Activated B cell treated with CpG ODN at 0.5 μM for 24 hours (primary cell): Measurements from ENCODE around the gene MS4A12. TPM values are rescaled to one million over a fixed set of nuclear protein-coding genes. Genes with fewer than 3 reads are reported as not detected.
A peak's percentile ranks its signal among the peaks of the same experiment; 100 is the strongest.

ENCODE experiments used
- ATAC-seq: fragments of 200-7000 bp; cut with Tn5 transposase; one replicate; pipeline ENCODE4 v1.10.0; 2021; ENCODE audit warnings: low read depth, mild to moderate bottlenecking, moderate library complexity
- CTCF ChIA-PET: fragments of 350-600 bp; sonication (Branson Sonifier 250); formaldehyde crosslinking; loops from one replicate; lab custom pipeline; 2021; ENCODE audit warnings: antibody characterized with exemption; lab: Charles Lee
- POLR2A ChIA-PET: fragments of 350-600 bp; sonication (Branson Sonifier 250); formaldehyde crosslinking; loops from one replicate; lab custom pipeline; 2021; ENCODE audit warnings: antibody characterized with exemption; lab: Charles Lee
- DNase-seq: peaks from one replicate; pipeline ENCODE4 v3.0.0; 2022
- H3K27ac Mint-ChIP-seq: one replicate; pipeline ENCODE4 v1.8.0; 2020; ENCODE audit warnings: mixed read lengths
- H3K27me3 Mint-ChIP-seq: one replicate; pipeline ENCODE4 v1.8.0; 2021; ENCODE audit warnings: mixed read lengths
- H3K36me3 Mint-ChIP-seq: one replicate; pipeline ENCODE4 v1.8.0; 2021; ENCODE audit warnings: low read depth, mixed read lengths
- H3K4me1 Mint-ChIP-seq: one replicate; pipeline ENCODE4 v1.8.0; 2021; ENCODE audit warnings: mixed read lengths
- H3K4me3 Mint-ChIP-seq: one replicate; pipeline ENCODE4 v1.8.0; 2020; ENCODE audit warnings: mild to moderate bottlenecking, mixed read lengths
- H3K9me3 Mint-ChIP-seq: one replicate; pipeline ENCODE4 v1.8.0; 2020; ENCODE audit warnings: mixed read lengths
- intact Hi-C: fragments of 100-400 bp; cut with micrococcal nuclease; formaldehyde crosslinking; loops from one replicate; pipeline ENCODE4 v1.15.1; 2024
- total RNA-seq: library from RNA; stranded (reverse); gene quantifications from 2 replicates; pipeline ENCODE4 v1.2.3, GENCODE V29; 2022
- TF ChIP-seq, protein P1 (sequence below): fragments of 200-600 bp; IDR thresholded peaks from one replicate; pipeline ENCODE4 v1.8.0; 2022; ENCODE audit warnings: antibody characterized with exemption, mild to moderate bottlenecking

Gene MS4A12
- total RNA-seq, 1 donor from 2014 or later = not detected

DNA sequence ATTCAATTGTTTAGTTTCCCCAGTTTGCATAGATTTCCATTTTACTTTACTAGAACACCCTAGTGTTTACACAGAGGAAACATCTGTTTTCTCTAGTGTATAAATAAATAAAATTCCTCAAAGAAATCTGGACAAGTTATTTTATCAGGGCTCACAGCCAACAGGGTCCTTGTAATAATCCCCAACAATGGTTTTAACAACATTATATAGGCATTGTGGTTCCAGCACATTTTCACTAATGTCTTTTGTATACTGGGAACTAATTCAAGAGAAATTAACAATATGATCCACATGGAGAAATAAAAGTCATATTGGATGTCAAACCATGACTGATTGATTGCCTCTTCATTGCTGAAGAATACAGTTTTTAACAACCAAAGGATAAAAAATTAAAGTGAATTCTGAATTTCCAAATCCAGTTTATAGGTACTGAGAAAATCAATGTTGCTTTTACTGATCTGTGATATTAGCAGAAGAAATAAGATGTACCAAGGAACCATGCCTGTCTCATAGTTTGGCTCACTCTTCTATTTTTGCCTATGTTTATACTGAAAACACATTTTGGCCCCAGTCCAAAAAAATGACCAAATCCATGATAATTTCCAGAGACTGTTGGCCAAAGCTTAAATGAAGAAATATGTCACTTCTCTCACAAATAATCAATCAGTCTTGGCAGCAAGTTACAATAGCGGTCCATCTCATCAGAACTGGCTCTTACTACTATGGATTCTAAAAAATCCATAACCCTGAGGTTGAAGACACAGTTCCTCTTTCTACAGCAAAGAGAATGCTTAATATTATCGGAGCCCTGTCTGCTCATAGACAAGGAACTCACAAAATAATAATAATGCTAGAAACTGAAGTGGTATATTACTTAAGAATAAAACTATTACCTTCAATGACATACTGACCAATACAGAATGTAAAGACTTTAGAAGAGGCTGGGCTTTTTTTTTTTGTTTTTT, 21.2 kb downstream of the MS4A12 start:
- no peaks in the 10 kb centered on the region for H3K9me3 Mint-ChIP-seq
- ATAC-seq = no peak
- no peaks in the 10 kb centered on the region for H3K36me3 Mint-ChIP-seq
- no peak for DNase-seq
- TF ChIP-seq, protein P1, sequence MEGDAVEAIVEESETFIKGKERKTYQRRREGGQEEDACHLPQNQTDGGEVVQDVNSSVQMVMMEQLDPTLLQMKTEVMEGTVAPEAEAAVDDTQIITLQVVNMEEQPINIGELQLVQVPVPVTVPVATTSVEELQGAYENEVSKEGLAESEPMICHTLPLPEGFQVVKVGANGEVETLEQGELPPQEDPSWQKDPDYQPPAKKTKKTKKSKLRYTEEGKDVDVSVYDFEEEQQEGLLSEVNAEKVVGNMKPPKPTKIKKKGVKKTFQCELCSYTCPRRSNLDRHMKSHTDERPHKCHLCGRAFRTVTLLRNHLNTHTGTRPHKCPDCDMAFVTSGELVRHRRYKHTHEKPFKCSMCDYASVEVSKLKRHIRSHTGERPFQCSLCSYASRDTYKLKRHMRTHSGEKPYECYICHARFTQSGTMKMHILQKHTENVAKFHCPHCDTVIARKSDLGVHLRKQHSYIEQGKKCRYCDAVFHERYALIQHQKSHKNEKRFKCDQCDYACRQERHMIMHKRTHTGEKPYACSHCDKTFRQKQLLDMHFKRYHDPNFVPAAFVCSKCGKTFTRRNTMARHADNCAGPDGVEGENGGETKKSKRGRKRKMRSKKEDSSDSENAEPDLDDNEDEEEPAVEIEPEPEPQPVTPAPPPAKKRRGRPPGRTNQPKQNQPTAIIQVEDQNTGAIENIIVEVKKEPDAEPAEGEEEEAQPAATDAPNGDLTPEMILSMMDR = no peak
- intact Hi-C loops = loop anchor here (2.0 kb wide), 1 partner anchor 15 kb away; no protein-coding TSS in a partner anchor
- H3K4me1 Mint-ChIP-seq = peaks cover 14% of the 10 kb centered on the region
- H3K27me3 Mint-ChIP-seq = peaks cover 4% of the 10 kb centered on the region
- CTCF ChIA-PET = interaction anchor here (1.0 kb wide), 1 partner anchor 150 kb away, joined by 3 read pairs; no protein-coding TSS in a partner anchor
- H3K4me3 Mint-ChIP-seq = no peak overlapping the region
- no peak overlapping the region for H3K27ac Mint-ChIP-seq
- POLR2A ChIA-PET = interaction anchor here (0.6 to 0.7 kb wide), 2 partner anchors 37 to 343 kb away, joined by 5 to 9 read pairs; no protein-coding TSS in a partner anchor

DNA sequence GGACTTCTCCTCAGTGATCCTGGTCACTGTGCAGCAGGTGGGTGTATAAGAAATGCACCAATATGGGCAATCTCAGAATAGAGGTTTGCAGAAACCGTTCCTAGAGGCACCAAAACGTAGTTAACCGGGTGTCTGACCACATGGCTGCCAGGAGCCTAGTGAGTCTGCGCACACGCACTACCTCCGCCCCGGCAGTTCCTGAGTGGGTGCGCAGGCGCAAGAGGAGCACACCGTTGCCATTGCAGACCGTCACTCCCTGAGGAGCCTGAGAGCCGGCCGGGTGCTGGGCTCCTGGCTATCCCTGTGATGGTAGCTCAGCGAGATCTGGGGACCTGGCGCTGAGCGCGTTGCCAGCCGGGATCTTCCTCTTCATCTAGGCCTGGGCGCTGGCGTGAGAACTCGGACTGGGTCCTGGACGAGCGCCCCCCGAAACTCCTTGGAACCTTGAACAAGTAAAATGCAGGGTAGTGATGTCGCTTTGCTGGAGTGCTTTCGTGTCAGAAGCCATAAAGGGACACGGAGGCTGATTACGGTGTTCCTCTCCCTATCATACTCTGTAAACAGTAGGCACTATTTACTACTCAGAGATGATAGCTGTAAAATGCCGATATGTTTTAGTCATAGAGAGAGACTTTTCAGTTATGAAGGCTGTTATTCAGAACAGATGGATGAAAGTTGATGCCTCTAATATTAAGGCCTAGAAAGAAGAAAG, 22.7 kb downstream of the MS4A12 start, which contains the start of gene MS4A13:
TSS of gene MS4A13 (plus strand) at position 249 of the 712 bp plus-strand sequence. CDS start 2,692 bp downstream, outside the sequence.
- peaks cover 14% of the 10 kb centered on the region for H3K4me1 Mint-ChIP-seq
- no peak within 1 kb of the TSS for H3K27ac Mint-ChIP-seq
- no peaks in the 10 kb centered on the region for H3K36me3 Mint-ChIP-seq
- no peaks in the 10 kb centered on the region for H3K9me3 Mint-ChIP-seq
- ChIA-PET POLR2A (no interaction called here), CTCF (no interaction called here)
- ATAC-seq (no peak), DNase-seq (no peak)
- TF ChIP-seq, protein P1 = no peak
- no peak within 1 kb of the TSS for H3K4me3 Mint-ChIP-seq
- intact Hi-C loops = loop anchor here (2.0 kb wide), 1 partner anchor 16 kb away; no protein-coding TSS in a partner anchor
- peaks cover 5% of the 10 kb centered on the region for H3K27me3 Mint-ChIP-seq

DNA sequence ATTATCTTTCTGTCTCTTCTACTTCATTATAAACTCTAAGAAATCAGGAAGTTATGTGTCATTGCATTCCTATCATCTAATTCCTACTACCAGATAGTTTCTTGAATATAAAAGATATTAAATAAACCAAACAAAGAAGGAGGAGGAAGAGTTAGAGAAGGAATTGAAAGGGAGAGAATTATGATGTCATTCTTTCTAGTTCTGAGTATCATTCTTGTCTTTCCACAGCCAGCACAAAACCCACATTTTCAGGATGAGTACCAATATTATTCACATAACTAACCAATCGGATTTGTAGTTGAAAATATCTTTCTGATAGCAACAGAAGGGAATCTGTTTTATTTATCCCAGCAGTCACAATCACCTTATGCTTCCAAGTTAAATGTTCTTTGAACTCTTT, 35.9 kb downstream of the MS4A12 start:
- intact Hi-C loops = loop anchor here (5.0 kb wide), 1 partner anchor 44 kb away; no protein-coding TSS in a partner anchor
- Mint-ChIP-seq H3K27ac (no peak overlapping the region), H3K4me1 (peaks cover 14% of the 10 kb centered on the region), H3K9me3 (no peaks in the 10 kb centered on the region), H3K27me3 (no peaks in the 10 kb centered on the region), H3K36me3 (no peaks in the 10 kb centered on the region), H3K4me3 (no peak overlapping the region)
- no peak for DNase-seq
- no peak for ATAC-seq
- POLR2A ChIA-PET = interaction anchor here (0.7 to 1.1 kb wide), 2 partner anchors 10 to 45 kb away, joined by 3 to 6 read pairs; no protein-coding TSS in a partner anchor
- CTCF ChIA-PET = interaction anchor here (0.6 kb wide), 1 partner anchor 57 kb away, joined by 3 read pairs; no protein-coding TSS in a partner anchor
- TF ChIP-seq, protein P1 = no peak

DNA sequence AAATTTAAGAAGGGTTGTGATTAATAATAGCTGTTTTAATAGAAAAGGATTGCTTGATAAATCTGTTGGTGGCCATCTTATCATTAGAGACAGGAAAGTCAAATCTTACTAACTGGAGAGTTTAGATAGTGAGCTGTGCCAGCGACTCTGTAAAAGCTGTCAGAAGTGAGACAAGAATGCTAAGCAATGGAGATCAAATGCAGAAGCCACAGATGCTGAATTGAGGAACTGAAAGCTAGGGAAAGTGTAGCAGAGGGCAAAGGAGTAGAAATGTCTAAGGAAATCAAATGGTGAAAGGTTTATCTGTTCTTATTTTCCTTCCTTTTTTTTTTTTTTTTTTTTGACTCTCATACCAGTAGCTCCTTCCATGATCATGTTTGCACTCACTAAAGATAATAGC, 36.4 kb downstream of the MS4A12 start:
- H3K27me3 Mint-ChIP-seq = no peaks in the 10 kb centered on the region
- intact Hi-C loops = loop anchor here (5.0 kb wide), 1 partner anchor 43 kb away; no protein-coding TSS in a partner anchor
- ChIA-PET CTCF (interaction anchor here (0.6 to 0.7 kb wide), 2 partner anchors 57 to 166 kb away, joined by 3 read pairs; no protein-coding TSS in a partner anchor), POLR2A (interaction anchor here (0.7 to 1.1 kb wide), 2 partner anchors 10 to 46 kb away, joined by 3 to 6 read pairs; no protein-coding TSS in a partner anchor)
- H3K4me3 Mint-ChIP-seq = no peak overlapping the region
- peaks cover 14% of the 10 kb centered on the region for H3K4me1 Mint-ChIP-seq
- ATAC-seq = peak; percentile 89
- H3K36me3 Mint-ChIP-seq = no peaks in the 10 kb centered on the region
- DNase-seq = no peak
- TF ChIP-seq, protein P1 = no peak
- no peaks in the 10 kb centered on the region for H3K9me3 Mint-ChIP-seq
- peak overlapping the region; percentile 1 for H3K27ac Mint-ChIP-seq
